ENCODE measurements around the gene KRT14.

- TF ChIP-seq RFX5 (IDR thresholded peaks at IDR 0.05; ENCODE audit: low read depth, low read length) (no peak), POLR2A (IDR thresholded peaks at IDR 0.05; ENCODE audit: low read depth, low read length) (no peak), USF2 (IDR thresholded peaks at IDR 0.05; ENCODE audit: low read depth, low read length) (no peak), CTCF (conservative IDR thresholded peaks at IDR 0.05; ENCODE audit: low read depth, low read length) (no peak), SMC3 (IDR thresholded peaks at IDR 0.05; ENCODE audit: low read depth, low read length) (no peak), CHD1 (IDR thresholded peaks at IDR 0.05; ENCODE audit: low read depth, low read length) (no peak), RAD21 (IDR thresholded peaks at IDR 0.05; ENCODE audit: low read length) (no peak), CEBPB (IDR thresholded peaks at IDR 0.05; ENCODE audit: low read depth, low read length) (no peak)
Observed at GRCh38 chr17:41553176-41553575, 33.5 kb downstream of the KRT14 start.

Data from IMR-90 (cell line).